Measurements from ENCODE around the gene EPAS1. TPM values are rescaled to one million over a fixed set of nuclear protein-coding genes. Genes with fewer than 3 reads are reported as not detected.
A peak's percentile ranks its signal among the peaks of the same experiment; 100 is the strongest.

Gene EPAS1
- total and polyA plus RNA-seq, 2 of the 13 experiments (the other 11 are each of a cell fraction or from before 2014, with no cell fraction given): 47.1 to 182 TPM

GRCh38 chr2:46394649-46395510 is 97.7 kb downstream of the EPAS1 start (continued):
- TF ChIP-seq, protein P1, sequence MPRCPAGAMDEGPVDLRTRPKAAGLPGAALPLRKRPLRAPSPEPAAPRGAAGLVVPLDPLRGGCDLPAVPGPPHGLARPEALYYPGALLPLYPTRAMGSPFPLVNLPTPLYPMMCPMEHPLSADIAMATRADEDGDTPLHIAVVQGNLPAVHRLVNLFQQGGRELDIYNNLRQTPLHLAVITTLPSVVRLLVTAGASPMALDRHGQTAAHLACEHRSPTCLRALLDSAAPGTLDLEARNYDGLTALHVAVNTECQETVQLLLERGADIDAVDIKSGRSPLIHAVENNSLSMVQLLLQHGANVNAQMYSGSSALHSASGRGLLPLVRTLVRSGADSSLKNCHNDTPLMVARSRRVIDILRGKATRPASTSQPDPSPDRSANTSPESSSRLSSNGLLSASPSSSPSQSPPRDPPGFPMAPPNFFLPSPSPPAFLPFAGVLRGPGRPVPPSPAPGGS (CRISPR knock-in tag; IDR thresholded peaks at IDR 0.05): no peak
- TF ChIP-seq CENPT (CRISPR knock-in tag; IDR thresholded peaks at IDR 0.05; ENCODE audit: low read depth): no peak
- TF ChIP-seq, protein P2, sequence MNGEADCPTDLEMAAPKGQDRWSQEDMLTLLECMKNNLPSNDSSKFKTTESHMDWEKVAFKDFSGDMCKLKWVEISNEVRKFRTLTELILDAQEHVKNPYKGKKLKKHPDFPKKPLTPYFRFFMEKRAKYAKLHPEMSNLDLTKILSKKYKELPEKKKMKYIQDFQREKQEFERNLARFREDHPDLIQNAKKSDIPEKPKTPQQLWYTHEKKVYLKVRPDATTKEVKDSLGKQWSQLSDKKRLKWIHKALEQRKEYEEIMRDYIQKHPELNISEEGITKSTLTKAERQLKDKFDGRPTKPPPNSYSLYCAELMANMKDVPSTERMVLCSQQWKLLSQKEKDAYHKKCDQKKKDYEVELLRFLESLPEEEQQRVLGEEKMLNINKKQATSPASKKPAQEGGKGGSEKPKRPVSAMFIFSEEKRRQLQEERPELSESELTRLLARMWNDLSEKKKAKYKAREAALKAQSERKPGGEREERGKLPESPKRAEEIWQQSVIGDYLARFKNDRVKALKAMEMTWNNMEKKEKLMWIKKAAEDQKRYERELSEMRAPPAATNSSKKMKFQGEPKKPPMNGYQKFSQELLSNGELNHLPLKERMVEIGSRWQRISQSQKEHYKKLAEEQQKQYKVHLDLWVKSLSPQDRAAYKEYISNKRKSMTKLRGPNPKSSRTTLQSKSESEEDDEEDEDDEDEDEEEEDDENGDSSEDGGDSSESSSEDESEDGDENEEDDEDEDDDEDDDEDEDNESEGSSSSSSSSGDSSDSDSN (CRISPR knock-in tag; IDR thresholded peaks at IDR 0.05): no peak
- TF ChIP-seq NR2F6 (IDR thresholded peaks at IDR 0.05): peak; percentile 60
- TF ChIP-seq NR2F6 (CRISPR knock-in tag; IDR thresholded peaks at IDR 0.05): peak; percentile 57; the same call in 1 of the 2 replicates
- TF ChIP-seq GFI1 (CRISPR knock-in tag; IDR thresholded peaks at IDR 0.05; ENCODE audit: borderline replicate concordance): peak; percentile 93
- TF ChIP-seq ZBTB38 (CRISPR knock-in tag; IDR thresholded peaks at IDR 0.05): no peak
- peak; percentile 96 for TF ChIP-seq ISL2 (CRISPR knock-in tag; IDR thresholded peaks at IDR 0.05)
- no peak for TF ChIP-seq ARNT (IDR thresholded peaks at IDR 0.05)
- no peak for TF ChIP-seq ZNF367 (CRISPR knock-in tag; IDR thresholded peaks at IDR 0.05; ENCODE audit: borderline replicate concordance)
- TF ChIP-seq SKI (IDR thresholded peaks at IDR 0.05; ENCODE audit: partially characterized antibody): no peak
- TF ChIP-seq ZNF136 (CRISPR knock-in tag; IDR thresholded peaks at IDR 0.05; ENCODE audit: low read depth): peak; percentile 56; the same call in 1 of the 2 replicates
- TF ChIP-seq SRSF9 (IDR thresholded peaks at IDR 0.05; ENCODE audit: borderline replicate concordance, insufficient read depth, low read depth, low read length, poor library complexity, severe bottlenecking): no peak
- peak; percentile 94 for TF ChIP-seq PHF21A (CRISPR knock-in tag; IDR thresholded peaks at IDR 0.05)
- no peak for TF ChIP-seq ZNF549 (CRISPR knock-in tag; IDR thresholded peaks at IDR 0.05)
- no peak for TF ChIP-seq FIP1L1 (IDR thresholded peaks at IDR 0.05; ENCODE audit: borderline replicate concordance, insufficient read depth, low read depth, low read length)
- no peak for TF ChIP-seq KAT2B (IDR thresholded peaks at IDR 0.05; ENCODE audit: borderline replicate concordance, low read depth, low read length)
- TF ChIP-seq, protein P3, sequence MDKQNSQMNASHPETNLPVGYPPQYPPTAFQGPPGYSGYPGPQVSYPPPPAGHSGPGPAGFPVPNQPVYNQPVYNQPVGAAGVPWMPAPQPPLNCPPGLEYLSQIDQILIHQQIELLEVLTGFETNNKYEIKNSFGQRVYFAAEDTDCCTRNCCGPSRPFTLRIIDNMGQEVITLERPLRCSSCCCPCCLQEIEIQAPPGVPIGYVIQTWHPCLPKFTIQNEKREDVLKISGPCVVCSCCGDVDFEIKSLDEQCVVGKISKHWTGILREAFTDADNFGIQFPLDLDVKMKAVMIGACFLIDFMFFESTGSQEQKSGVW (CRISPR knock-in tag; IDR thresholded peaks at IDR 0.05; ENCODE audit: borderline replicate concordance): no peak
- TF ChIP-seq, protein P4, sequence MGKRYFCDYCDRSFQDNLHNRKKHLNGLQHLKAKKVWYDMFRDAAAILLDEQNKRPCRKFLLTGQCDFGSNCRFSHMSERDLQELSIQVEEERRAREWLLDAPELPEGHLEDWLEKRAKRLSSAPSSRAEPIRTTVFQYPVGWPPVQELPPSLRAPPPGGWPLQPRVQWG (CRISPR knock-in tag; IDR thresholded peaks at IDR 0.05; ENCODE audit: borderline replicate concordance, low read depth): no peak
- TF ChIP-seq ARID2 (CRISPR knock-in tag; IDR thresholded peaks at IDR 0.05; ENCODE audit: borderline replicate concordance): peak; percentile 72; the same call in 1 of the 2 replicates
- no peak; the same call in 1 of the 2 replicates for TF ChIP-seq NFYC (CRISPR knock-in tag; IDR thresholded peaks at IDR 0.05)
- TF ChIP-seq, protein P5, sequence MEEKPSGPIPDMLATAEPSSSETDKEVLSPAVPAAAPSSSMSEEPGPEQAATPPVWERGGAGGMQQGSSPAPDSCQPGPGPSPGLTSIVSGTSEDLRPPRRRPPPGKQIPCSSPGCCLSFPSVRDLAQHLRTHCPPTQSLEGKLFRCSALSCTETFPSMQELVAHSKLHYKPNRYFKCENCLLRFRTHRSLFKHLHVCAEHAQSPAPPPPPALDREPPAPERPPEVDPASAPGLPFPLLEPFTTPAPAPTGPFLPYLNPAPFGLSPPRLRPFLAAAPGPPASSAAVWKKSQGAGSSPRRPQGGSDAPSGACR (CRISPR knock-in tag; IDR thresholded peaks at IDR 0.05): no peak; the same call in 1 of the 2 replicates
- peak; percentile 98 for TF ChIP-seq CEBPB (IDR thresholded peaks at IDR 0.05; ENCODE audit: borderline replicate concordance, low read depth, low read length)
- peak; percentile 77 for TF ChIP-seq IRF2 (CRISPR knock-in tag; IDR thresholded peaks at IDR 0.05)
